ENCODE data around the gene GALNT8.
"Not testable (repeated sequence)": the region's sequence is repeated elsewhere in the genome, so short reads cannot be mapped to it uniquely, and the experiment has no call there.

Gene GALNT8

GRCh38 chr12:4744709-4745108 lies 24.5 kb downstream of the GALNT8 start:
- DNase-seq (ENCODE audit: low read depth in 2 of 2): no peak

- DNase-seq (ENCODE audit: low read depth in 2 of 2): no peak
Observed at GRCh38 chr12:4745249-4745648, 25.0 kb downstream of the GALNT8 start.

- not testable (repeated sequence) for DNase-seq (ENCODE audit: low read depth in 2 of 2)
Observed at GRCh38 chr12:4751654-4752053, 31.5 kb downstream of the GALNT8 start.

- no peak for DNase-seq (ENCODE audit: low read depth in 2 of 2)
Observed at GRCh38 chr12:4762773-4763172, 42.6 kb downstream of the GALNT8 start.

GRCh38 chr12:4763549-4763948 lies 43.3 kb downstream of the GALNT8 start:
- no peak for DNase-seq (ENCODE audit: low read depth in 2 of 2)

GRCh38 chr12:4766445-4766844 lies 46.2 kb downstream of the GALNT8 start:
- DNase-seq (ENCODE audit: low read depth in 2 of 2): no peak

- no peak for DNase-seq (ENCODE audit: low read depth in 2 of 2)
Observed at GRCh38 chr12:4767186-4767585, 47.0 kb downstream of the GALNT8 start.

GRCh38 chr12:4768341-4768740 lies 48.1 kb downstream of the GALNT8 start:
- DNase-seq (ENCODE audit: low read depth in 2 of 2): no peak

- no peak for DNase-seq (ENCODE audit: low read depth in 2 of 2)
Observed at GRCh38 chr12:4769073-4769472, 48.9 kb downstream of the GALNT8 start.

- DNase-seq (ENCODE audit: low read depth in 2 of 2): no peak
Observed at GRCh38 chr12:4771172-4771959, 51.2 kb downstream of the GALNT8 start.

- DNase-seq (ENCODE audit: low read depth in 2 of 2): no peak
Observed at GRCh38 chr12:4771960-4772566, 51.9 kb downstream of the GALNT8 start.

GRCh38 chr12:4775936-4776335 lies 55.7 kb downstream of the GALNT8 start:
- no peak for DNase-seq (ENCODE audit: low read depth in 2 of 2)

- no peak for DNase-seq (ENCODE audit: low read depth in 2 of 2)
Observed at GRCh38 chr12:4779749-4780148, 59.5 kb downstream of the GALNT8 start.

- no peak for DNase-seq (ENCODE audit: low read depth in 2 of 2)
Observed at GRCh38 chr12:4780641-4781611, 60.7 kb downstream of the GALNT8 start.

- no peak for DNase-seq (ENCODE audit: low read depth in 2 of 2)
Observed at GRCh38 chr12:4784404-4785054, 64.3 kb downstream of the GALNT8 start.

GRCh38 chr12:4786795-4787194 lies 66.6 kb downstream of the GALNT8 start:
- DNase-seq (ENCODE audit: low read depth in 2 of 2): no peak

- no peak for DNase-seq (ENCODE audit: low read depth in 2 of 2)
Observed at GRCh38 chr12:4787965-4788364, 67.8 kb downstream of the GALNT8 start.

- no peak for DNase-seq (ENCODE audit: low read depth in 2 of 2)
Observed at GRCh38 chr12:4789776-4790175, 69.6 kb downstream of the GALNT8 start.

- DNase-seq (ENCODE audit: low read depth in 2 of 2): no peak
Observed at GRCh38 chr12:4791497-4791896, 71.3 kb downstream of the GALNT8 start.

- DNase-seq (ENCODE audit: low read depth in 2 of 2): no peak
Observed at GRCh38 chr12:4794491-4794890, 74.3 kb downstream of the GALNT8 start.

GRCh38 chr12:4796216-4796615 lies 76.0 kb downstream of the GALNT8 start:
- DNase-seq (ENCODE audit: low read depth in 2 of 2): no peak

Measured in fibroblast of skin of left quadriceps (primary cell).